HG03196 (cell line): ENCODE results near the gene NEMP2.

Source experiments
- ATAC-seq: cut with Tn5 transposase; IDR thresholded peaks from one replicate; pipeline ENCODE4 v1.9.1; 2021; ENCODE audit not compliant: unreplicated experiment

Gene NEMP2, protein sequence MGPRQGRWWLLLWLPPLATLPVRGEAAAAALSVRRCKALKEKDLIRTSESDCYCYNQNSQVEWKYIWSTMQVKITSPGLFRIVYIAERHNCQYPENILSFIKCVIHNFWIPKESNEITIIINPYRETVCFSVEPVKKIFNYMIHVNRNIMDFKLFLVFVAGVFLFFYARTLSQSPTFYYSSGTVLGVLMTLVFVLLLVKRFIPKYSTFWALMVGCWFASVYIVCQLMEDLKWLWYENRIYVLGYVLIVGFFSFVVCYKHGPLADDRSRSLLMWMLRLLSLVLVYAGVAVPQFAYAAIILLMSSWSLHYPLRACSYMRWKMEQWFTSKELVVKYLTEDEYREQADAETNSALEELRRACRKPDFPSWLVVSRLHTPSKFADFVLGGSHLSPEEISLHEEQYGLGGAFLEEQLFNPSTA

DNA sequence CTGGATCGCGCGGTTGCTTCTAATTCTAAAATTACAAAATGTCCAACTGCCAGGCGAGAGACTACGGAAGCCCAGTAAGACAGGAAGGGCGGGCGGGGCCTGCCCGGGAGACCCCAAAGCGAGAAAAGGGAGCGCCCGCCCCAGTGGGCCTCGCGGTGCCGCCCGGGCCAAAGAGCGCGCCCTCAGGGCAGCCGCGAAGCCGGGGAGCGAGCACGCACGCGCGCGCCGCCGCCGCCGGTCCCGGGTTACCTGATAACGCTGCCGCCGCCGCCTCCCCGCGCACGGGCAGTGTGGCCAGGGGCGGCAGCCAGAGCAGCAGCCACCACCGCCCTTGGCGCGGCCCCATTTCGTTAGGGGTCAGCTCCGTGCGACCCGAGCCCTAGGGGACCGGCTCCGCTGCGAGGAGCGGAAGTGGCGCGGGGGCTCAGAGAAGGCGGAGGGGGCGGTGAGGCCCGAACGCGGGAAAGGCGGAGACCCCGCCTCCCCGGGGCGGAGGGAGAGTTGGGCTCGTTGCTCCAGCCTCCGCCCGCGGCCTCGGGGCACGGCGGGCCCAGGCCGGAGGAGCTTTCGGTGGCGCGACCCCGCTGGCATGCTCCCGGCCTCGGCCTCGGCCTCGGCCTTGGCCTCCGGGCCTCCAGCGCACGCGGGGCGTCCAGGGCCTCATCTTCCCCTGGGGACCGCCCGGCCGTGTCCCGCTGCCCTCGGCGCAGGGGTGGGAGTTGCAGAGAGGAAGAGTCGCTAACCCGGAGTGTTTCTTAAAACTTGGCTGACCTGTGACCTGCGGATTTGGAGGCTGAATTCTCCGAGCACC, at the start of gene NEMP2:
Gene NEMP2 (minus strand): TSS at position 413 of the 811 bp plus-strand sequence. CDS start 67 bp downstream, at position 346.
- peak; percentile 69 for ATAC-seq

DNA sequence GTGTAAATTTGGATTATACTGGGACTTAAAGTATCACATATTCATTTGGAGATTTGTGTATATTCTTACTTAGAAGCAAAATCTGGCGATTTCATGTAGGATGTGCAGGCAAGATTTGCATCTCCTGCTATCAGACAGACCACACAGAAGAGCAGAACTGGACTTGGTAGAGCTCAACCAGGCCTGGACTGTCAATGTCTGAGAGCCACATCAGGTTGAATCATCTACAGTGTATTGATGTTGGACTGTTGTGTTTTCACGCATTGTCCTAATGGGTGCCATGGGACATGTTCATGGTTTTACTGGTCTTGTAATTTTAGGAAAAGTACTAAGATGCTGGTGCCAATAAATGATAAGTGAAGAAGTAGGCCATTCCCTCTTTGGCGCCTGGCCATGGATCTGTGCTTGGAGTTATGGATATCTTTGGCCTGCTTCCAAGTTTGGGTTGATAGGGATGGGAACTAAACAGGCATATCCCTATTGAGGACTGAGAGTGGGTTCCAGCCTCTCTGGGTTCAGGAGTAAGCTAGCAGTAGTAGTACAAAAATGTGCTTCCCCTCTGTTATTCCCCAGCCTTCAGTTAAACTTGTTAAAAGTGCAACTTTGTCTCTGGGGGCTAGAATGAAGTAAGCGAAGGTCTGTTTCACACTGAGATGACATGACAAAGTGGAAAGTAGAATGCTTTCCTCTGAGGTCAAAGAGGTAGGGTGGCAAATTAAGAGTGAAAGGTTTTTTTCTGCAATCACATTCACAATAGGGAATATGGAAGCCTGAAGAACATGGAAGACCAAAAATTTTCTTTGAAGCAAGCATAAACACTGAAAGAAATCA, 49.2 kb upstream of the NEMP2 start:
- peak; percentile 55 for ATAC-seq

DNA sequence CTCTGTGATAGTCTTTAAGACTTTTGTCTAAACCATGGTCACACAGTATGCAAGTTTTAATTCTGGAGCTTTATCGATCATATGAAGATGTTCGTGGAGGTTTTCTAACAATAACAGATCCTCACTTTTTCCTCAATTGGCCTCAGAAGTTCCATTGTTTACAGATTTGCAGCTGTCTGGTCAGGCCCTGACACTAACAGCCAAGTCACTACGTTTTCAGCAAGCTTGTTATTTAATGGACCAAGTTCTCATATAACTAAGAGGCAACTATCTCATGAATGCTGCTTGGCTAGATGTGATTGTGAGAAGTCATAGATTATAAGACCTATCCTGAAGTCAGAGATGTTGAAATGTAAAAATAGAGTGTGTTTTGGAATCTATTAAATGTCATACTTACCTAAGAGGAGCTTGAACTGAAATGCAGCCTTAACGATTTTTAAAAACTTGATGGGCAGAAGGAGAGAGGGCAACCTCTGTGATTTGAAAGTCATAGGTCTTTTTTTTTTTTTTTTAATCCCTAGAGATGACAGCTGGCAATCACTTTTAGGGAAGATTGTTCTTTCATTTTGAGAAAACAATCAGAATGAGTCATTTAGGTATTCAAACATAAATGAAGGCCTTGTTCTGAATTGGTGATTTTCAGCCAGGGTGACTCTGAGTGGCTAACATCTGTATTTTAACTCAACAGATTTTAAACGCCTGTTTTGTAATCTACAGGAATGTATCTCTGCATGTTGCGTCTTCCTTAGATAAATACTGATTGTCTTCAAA, 48.4 kb upstream of the NEMP2 start:
- ATAC-seq: peak; percentile 56

DNA sequence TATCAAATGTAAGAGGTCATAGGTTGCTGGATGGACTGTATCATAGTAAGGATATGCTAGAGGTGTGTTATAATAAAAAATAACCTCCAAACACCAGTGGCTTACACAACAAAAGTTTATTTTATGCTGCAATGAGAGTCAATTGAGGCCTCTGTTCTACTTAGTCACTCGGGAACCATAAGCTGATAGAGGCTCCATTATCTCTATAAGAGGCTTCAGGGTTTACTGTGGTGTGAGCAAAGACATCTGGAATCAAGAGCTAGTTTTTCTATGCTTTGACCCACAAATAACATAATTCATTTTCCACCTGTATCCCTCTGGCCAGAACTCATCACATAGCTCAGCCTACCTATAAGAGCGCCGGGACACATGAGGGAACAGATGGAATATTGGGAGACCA, 47.5 kb upstream of the NEMP2 start:
- ATAC-seq: no peak

DNA sequence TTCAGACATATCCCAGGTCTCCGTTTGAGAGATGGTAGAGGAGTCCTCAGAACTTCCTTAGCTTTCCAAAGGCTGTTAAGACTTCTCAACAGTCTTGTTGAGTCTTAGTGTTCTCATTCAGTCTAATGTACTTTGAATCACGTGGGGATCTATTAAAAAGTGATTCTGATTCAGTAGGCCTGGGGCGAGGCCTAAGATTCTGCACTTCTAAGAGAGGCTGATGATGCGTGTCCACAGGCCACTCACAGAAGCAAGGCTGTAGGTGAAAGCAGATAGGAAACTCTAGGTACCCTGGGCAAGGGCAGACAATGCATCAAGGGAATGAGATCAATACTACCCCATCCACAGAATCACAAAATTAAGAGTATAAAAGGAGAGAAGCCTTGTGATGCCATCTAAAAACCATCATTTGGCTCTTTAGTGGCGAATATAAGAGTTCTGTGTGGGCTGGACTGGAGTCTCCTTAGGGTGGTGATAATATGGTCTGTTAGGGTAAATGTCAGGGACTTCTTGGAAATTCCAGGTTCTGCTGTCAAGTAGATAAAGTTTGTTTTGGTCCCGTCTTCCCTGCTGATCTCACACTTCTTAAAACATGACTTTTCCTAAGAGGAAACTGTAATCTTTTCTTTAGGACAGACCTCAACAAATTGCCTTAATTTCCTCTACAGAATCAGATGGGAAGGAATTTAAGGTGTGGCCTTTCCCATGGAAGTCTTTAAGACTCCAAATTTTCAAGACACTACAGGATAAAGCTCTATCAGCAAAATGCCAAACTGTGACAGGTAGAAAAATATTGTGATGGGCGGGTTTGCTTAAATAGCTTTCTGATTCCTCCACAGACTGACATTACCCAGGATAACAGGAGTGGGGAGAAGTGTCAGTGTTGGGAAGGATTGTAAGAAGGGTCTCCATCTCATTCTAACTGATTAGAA, 45.7 kb upstream of the NEMP2 start:
- ATAC-seq: no peak

DNA sequence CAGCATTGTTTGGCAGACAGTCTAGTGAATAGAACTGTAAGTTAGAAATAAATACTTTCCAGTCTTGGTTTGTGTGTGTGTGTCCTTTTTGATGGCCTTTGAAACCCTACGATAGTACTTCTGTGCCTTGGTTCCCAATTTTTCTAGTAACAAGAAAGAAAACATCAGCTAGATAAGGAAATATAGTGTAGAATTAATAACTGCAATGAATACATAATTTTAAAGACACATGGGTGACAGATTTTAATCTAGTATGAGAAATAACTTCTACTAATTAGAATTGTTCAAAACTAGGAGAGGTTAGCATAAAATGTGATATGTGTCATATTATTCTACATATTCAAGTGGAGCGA, 44.5 kb upstream of the NEMP2 start:
- ATAC-seq: no peak

DNA sequence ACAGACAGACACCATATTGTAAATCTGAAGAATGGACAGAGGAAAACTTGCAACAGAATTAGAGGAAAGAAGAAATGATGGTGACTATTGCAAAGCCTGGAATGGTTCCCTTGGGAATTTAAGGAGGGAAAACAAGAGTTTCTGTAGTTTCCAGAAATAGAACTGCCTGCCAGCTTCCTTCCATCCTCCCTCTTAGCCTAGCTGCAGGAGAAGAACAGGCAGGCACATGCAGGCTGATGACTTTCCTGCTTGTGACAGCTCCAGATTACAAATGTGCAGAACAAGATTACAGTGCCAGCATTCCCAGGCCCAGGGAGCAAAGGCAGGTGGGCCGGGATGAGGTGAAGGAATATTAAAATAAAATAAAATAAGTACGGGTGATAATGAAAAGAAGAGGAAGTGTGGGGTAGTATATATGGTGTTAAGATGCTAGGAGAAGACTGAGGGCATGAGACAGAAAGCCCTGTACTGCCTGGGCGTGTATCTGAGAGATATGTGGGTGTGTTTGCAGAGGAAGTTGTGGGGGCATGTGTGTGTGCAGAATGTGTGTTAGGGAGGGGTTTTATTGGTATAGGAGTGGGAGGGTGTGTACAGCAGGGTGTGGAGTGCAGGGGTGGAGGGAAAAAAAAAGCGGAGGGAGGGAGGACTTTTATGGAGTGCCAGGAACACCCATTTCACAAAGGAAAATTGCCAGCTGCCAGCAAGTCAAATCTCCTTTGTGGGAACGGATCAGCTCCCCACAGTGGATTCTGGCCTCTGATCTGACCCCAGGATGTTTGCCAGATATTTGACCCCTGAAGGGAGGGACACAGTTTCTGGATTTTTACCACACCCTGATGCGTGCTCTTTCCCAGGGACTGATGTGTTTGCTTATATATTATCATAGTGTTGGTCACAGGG, 43.9 kb upstream of the NEMP2 start:
- ATAC-seq: no peak

DNA sequence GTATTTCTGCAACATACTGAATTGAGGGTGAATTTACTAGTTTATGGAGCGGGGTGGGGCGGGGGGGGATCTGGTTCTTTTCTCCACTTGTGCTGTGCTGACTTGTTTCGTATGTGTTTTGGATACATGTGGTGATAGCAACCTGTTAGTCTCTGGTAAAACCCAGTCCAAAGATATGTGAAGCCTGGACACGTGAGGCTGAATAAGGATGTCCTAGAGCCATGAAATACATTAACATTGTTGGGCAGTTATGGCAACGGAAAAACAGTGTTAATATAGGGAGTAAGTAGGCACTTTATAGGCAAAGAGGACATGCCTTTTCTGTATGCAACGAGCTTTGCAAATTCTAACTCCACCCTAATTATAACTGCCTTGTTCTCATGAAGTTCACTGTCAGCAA, 42.1 kb upstream of the NEMP2 start:
- no peak for ATAC-seq

DNA sequence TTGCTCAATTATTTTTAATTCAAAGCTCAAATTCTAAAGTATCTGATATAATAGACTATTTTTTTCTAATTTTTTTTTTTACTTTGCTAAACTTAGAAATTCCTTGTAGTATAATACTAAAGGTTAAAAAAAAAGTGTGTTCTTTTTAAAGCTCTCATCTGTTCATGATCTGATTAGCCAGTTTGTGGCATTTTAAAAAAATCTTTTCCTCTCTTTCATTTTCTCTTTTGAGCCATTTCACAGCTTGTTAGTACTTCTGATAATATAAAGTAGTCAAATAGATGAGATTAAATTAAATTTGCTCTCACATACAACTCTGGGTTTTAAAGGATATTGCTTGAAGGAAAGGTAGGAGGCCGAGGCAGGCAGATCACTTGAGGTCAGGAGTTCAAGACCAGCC, 40.7 kb upstream of the NEMP2 start:
- no peak for ATAC-seq

DNA sequence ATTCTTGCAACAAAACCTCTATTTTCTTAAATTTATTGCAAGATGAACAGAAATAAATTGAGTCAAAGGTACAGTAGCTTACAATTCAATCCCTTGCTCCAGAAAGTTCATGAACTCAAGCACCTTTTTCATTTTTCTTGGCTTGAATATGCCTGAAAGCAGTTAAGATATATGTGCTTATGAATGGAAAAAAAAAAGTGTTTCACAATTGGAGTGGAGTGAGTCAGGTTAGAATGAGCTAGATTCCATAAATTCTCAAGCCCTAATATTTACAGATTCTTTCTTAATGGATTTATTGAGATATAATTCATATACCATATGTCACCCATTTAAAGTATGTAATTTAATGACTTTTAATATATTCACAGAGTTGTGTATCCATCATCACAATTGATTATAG, 39.6 kb upstream of the NEMP2 start:
- ATAC-seq: no peak

DNA sequence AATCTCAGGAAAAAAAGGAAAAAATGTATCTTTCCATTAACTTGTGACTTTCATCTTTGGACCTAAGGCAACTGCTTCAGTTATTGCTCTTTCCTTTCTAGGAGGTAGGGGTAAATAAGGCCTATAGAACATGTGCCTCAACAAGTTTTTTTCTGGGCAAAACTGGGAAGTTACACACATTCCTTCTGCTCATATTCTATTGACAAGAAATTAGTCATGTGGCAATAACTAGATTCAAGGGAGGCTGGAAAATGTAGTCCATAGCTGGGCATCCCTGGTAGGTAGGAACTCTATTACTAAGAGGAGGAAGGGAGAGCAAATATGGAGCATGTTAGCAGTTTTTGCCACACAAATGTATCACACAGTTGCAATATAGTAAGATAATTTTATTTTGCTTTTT, 37.7 kb upstream of the NEMP2 start:
- ATAC-seq: no peak

DNA sequence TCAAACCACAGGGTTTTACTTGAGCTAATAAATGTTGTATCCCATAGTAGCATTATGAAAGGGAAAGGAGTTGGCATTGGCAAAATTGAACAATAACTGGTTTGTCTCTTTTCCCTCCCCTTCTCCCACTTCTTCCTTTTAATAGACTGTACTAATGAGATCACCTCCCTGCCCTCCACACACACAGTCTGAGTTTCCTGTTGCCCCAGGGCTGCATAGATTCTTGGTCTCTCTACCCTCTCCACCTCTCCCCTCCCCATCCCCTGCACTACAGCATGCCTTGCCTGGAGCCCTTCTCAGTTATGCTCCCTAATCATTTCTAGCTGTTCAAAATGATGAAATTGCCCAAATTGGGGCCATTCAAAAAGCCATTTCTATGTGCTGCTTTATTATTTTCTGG, 37.2 kb upstream of the NEMP2 start:
- no peak for ATAC-seq

DNA sequence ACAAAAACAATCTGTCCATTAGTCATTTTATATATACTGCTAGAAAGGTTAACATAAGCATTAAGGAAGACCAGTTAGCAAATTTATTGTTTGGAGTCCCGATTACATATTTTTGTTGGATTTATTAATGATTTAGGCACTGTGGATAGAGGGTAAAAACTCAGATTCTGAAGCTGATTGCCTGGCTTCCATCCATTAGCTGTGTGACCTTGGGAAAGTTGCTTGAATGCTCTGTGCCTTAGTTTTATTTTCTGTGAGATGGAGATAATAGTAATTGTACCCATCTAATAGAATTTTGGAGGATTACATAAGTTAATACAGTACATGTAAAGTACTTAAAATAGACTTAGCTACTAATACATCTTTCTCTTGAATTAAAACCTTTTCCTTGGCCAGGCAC, 36.3 kb upstream of the NEMP2 start:
- no peak for ATAC-seq

DNA sequence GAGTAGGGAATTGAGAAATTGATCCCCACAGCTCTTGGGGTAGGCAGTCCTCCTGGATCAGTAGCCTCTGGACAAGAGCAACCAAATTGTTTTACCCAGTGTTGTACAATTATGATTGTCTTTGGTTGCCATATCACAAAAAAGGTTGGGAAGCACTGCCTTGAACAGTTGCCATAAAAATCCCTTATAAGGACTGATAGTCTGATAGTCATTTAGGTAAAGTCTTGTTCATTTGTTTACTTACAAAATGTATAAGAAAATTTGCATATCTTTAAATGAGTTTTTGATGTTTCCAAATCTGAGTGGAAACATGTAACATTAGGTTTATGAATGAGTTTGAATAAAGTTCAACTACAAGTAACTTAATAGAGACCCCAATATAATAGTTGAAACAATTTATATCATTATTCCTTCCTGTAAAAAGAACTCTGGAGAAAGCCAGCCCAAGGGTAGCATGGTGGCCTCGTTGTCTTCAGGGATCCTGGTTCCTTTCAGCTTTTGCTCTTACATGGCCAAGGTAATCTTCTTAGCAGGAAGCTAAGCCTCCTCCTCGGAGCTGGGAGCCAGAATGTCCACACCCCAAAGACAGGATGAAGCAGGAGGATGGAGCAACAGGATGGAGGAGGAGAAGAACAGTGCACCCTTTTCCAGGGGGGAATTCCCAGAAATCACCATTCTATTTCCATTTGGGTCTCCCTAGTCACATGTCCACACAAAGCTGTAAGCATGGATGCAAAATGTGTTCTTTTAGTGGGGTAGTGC, 35.7 kb upstream of the NEMP2 start:
- no peak for ATAC-seq

DNA sequence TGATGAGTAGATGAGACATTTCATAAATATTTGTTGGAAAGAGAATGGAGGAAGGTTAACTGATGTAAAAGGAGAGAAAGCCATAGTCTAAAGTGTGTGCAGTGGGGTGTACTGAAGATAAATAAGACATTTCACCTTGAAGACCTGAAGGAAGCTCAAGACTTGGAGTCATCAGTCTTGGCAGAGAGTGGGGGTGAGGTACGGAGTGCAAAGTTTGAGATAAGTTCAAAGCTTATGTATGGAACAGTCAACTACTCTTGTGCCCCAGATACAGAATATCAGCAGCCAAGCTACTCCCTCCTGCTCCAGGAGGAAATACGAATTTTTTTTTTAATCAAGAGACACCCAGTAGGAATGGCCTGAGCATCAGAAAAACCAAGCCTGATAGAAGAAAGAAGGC, 30.3 kb upstream of the NEMP2 start:
- no peak for ATAC-seq

DNA sequence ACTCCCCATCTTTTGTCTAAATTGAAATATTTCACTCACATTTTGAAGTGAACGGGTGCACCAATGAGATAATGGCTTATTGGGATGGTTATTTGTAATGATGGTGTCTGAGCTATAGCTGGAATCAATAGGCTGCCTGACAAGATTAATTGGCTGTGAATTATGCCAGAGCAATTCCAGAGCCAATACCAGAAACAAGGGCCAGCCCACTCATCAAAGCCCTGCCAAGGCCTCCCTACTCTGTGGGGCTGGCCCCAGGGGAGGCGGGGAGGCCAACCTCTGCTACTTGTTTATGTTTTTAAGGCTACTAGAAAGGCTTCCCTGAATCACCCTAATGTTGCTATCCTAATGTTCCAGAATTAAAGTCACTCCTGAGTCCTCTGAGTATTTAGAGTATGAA, 29.1 kb upstream of the NEMP2 start:
- no peak for ATAC-seq

DNA sequence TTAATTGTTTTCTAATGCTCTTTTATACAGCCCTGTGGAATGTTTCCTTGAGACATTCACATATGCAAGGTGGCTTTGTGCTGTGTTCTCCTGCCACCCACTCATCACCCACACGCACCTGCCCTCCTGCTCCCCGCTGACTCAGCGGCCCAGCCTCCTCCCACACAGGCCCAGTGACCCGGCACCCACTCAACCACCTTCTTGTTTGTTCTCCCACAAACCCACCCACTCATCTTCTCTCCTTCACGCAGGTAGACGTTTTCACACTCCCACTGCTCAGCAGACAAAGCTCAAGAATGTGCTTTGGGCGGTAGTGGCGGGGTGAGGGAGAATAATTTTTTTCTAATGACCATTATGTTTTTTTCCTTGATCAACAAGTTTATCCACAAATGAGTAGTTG, 28.6 kb upstream of the NEMP2 start:
- no peak for ATAC-seq

DNA sequence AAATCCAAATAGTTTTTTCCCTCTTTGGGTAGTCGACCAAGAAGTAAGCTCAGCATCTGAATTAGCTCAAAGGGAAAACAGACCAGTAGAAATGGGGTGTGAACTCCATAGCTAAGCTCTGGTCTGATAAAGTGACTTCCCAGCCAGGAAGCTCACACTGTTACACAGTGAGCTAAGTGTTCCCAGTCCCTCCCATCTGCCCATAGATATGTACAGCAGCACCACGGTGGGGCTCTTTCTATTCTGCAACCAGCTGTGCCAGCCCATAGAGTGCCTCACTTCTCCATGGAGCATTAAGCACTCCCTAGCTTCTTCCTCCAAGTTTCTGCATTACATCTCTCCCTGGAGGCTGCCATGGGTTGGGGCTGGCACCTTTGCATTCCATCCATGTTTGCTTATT, 27.6 kb upstream of the NEMP2 start:
- ATAC-seq: no peak
